Hepatic stellate cell (primary cell): Measurements from ENCODE around the gene CHRDL1.

Experiments
- DNase-seq: peaks from one replicate; pipeline ENCODE4 v3.0.0; 2011; ENCODE audit warnings: low spot score

The CHRDL1 gene

DNA sequence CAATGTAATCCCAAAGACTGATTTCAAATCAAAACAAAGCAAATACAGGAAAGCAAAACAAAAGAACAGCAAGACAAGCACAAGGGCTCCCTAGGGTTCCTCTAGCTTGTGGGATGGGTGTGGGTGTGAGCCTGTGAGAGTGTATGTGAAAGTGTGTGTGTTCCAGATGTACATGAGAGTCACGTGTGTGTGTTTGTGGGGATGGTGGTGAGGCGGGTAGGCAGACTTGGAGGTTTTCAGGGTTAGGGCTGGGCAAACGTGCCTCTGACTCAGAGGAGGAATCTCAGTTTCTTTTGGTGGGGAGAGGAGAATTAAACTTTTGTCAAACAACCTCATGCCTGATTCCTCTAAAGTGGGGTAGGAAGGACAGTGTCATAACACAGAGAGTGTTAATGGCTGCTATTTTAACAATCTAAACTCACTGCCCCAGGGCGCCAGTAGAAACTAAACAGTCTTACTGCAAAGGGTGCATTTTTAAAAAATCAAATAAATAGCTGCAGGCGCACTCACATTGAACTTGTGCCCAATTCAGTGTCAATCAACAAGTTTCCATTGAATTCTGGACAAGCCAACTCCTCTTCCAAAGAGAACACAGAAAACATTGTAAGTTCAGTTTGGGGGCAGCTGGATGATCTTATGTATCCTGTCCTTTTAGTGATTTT lies 51.8 kb downstream of the CHRDL1 start:
- DNase-seq, result no peak

DNA sequence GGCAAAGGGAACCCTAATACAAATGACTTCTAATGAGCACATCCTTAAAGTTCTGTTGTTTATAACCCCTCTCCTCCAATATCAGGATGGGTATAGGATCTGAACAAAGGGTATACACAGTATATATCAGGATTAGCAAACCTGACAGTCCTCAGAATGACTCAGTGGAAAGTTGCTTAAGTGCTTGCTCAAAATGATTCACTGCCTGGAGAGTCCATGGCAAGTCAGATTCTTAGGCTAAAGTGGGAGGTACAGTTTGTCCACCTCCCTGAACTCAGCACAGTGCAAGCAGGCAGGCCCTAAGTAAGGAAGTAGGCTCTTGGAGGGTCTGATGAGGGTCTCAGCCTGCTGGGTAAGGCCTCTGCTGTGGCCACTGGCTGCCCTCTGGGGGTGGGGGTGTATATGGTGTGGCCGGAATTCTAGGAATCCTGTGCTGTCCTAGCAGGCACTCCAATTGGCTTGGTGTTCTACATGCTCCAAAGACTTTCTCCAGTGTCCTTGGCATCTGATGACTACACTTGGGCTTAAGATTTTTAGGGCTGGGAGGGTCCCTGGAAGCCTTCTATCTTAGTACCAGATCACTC lies 54.3 kb downstream of the CHRDL1 start:
- no peak for DNase-seq

DNA sequence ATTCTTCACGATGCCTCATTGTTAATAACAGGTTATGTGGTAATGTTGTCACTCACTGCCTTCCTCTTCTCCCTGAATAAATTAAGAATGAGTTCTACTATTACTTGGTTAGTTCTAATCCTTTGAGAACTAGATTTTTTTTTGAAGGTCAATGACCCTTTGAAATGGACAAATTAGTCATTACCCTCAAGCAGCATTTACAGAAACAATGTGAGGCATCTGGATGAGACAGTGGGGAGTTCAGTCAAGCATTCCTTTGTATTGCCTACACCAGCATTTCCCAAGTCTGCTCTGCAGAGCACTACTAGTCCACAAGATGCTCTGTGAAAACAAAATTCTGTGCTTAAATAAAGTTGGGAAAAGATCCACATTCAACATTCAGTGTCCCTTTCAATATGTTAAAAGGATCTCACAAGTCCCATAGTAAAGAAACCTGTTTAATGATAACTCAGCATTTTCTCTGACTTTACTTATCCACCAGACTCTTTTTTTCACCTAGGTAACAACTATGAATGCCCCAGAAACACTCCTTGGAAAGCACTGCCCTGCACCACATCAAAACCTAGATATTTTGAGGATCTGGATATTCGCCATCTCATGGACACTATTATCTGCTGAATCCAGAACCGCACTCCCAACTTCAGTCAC lies 60.6 kb downstream of the CHRDL1 start:
- DNase-seq, result no peak

DNA sequence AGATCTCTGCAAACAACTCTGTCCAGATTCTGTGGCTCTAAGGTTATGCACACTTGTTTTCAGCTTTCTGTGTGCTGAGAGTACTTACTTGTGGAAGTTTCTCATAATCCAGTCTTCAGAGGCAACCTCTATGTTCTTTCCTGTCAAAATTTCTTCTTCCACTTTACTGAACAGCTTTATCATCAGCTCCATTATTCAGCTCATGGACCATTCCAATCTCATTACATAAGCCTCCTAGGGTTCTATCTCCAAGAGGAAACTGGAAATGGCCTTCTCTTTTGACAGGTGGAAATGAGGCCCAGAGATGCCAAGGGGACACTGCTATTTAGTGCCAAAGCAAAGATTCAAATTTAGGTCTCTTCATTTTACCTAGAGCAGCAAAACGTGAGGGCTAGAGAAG lies 61.3 kb downstream of the CHRDL1 start:
- no peak for DNase-seq

DNA sequence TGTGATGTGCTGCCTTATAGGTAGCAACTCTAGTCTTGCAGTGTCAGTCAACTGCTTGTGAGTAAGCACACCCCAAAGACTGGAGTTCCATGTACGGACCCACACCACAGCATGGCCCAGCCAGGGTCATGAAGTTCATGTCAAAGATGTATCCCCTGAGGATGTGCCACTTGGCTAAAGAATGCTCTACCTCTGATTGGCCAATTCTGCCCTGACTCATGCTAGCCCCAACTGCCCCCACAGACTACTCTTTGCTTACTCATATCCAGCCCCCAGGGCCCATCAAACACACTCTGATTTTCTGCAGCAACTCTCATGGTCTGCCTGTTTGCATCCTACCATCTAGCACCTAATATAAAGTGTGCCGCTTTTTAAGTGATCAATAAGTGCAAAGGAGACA lies 62.5 kb downstream of the CHRDL1 start:
- no peak for DNase-seq

DNA sequence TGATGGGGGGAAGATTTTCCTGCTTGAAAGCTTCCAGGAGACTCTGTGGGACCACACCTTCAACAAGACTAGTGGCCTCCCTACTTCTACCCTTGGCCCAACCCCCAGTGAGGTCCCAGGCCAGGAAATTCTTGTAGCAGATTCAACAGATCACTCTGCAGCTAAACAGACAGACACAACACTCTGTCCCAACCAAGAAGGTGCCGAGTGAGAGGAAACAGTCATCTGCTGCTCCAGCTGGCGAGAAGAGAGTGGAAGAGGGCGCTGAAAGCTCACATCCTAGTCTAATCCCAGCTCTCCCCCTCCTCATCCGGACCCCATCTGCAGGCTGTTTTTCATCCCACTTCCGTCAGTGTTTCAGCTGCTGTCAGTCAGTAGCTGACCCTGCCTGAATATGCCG lies 63.4 kb downstream of the CHRDL1 start:
- no peak for DNase-seq

DNA sequence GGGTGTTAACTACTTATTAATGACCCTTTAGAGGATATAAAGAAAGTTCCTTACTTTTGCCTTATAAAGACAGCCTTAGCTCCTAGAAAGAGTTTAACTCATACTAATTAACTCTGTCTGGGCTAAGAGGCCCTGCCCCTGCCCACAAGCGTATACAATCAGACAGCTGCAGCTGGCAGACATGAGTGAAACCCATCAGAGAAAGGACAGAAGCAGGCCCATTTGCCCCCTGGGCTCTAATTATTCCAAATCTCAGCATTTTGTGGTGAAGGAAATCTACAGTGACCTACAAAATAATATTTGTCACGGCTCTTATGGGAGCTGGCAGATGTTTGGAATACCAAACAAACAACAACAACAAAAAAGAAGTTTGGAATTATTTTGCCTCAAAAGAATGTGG lies 71.8 kb downstream of the CHRDL1 start:
- DNase-seq, result no peak

DNA sequence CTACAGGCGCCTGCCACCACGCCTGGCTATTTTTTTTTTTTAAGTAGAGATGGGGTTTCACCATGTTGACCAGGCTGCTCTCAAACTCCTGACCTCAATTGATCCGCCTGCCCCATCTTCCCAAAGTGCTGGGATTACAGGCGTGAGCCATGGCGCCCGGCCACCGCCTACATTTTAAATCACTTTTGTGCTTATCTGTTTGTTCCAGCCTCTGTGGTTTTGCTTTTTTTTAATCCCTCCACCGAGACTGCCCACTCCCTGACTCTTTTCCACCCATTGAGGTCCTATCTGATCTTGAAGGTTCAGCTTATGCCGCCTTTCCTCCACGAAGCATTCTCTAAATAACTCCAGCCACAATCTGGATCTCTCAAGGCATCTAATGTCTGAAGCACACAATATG lies 73.5 kb downstream of the CHRDL1 start:
- no peak for DNase-seq

DNA sequence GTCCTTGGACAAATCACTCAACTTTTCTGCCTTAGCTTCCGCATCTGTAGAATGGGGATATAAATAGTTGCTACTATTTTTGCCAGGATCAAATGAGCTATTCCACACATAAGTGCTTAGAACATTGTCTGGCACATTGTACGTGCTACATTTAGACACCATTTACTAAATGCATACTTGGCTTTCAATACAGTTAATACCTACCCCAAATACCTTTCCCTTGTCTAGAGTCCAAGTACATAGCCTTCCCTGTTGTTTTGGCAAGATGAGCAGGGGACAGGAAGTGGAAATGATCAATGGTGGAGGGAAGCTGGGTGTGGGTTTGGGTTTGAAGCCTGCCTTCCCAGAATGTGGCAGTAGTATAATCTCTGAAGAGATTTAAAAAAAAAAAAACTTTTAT lies 82.0 kb downstream of the CHRDL1 start:
- DNase-seq, result no peak

DNA sequence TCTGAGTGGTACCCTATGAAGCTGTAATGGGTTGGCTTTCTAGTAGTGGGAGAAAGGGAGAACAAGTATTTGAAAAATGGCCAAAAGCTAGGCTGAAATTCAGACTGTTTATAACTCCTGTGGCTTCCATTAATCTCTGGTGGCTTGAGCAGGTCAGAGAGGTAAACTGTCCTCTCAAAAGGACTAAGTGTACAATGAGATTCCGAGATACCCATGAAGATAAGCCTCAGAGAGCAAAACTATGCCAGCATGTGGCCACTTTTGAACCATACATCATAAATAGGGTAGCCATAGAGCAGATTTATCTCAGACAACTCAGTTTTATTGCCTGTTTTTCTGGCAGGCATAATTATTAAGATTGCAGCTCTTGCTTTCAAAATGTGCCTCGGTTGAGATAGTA lies 89.2 kb downstream of the CHRDL1 start:
- no peak for DNase-seq

DNA sequence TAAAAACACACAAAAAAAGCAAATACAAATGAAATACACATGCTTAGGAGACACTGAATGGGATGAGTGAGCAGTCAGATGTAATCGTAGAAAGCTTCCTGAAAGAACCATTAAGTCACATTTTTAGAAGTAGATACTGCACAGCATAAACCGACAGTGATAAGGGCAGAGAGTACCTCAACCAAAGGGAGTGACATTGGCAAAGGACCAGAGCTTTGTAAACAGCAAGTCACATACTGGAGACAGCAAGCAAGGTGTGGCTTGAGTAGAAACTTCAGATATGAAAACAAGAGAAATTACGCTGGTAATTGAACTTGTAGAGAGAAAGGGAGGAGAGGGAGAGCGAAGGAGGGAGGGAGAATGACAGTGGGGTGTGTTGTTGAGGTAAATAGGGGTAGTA lies 92.0 kb downstream of the CHRDL1 start:
- no peak for DNase-seq

DNA sequence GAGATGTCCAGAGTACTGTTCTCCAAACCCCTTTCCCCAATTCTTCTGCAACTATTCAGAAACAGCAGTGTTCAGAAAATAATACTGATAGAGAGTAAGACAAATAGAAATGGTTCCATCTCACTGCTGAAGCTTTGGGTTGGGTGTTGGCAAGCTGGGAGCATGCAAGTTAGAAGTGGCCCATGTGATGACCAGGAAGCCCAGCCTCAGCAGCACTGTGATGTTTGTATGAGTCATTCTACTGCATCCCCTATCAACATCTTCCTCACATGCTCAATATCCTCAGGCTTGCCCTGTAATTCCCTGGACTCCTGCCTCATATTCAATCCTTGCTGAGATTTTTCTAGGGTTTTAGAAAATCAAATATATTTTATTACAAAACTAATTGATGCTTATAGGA lies 96.5 kb downstream of the CHRDL1 start:
- no peak for DNase-seq

DNA sequence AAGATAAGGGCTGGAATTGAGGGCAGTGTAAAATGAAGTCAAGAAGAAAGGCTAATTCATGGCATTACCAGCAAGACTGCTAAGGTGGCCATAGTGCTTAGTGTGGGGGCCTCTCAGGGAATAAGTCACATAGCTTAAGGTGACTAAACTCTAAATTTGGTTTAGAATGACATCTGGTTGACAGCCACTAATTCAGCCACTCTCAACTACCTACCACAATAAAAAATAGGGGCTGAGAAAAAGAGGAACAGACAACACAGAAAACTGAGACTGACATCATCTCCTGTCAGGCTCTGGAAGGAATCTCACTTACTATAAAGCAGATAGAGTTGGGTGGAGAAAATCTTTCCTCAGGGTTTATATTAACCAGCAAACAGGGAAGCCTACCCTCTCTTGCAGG lies 96.9 kb downstream of the CHRDL1 start:
- DNase-seq, result no peak

DNA sequence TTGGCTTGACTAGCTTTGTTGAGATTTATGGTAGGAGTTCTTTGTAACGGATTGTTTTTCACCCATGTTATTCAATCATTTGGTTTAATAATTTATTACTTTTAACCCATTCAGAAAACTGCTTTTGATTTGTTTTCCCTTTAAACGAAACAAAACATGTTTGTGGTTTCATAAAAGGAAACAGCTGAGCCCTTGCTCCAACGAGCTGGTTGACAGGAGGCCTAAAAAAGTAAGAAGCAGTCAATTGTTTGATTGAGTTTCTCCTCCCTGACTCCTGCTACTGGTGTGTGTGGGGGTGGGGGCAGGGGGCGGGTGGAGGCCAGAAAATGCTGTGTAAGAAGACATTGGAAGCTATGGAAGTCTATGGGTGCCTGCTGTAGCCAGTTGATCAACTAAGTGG lies 102.8 kb downstream of the CHRDL1 start:
- DNase-seq, result no peak

DNA sequence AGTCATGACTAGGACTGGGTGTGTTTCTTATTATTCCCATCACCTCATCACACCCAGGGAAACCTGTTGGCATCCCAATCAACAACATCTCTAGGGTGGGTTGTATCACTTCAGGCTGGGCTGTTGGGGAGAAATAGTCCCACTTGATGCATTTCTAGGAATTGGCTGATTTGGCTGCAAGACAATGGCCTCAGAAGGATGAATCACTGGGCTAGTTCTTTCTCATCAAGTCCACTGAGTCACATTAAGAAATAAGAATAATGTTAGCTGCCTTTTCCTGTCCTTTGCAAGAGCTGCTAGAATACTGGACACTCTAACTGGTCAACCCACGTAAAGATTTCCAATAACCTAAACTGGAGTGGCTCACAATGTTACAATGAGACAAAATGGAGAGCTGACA lies 104.2 kb downstream of the CHRDL1 start:
- DNase-seq, result no peak

DNA sequence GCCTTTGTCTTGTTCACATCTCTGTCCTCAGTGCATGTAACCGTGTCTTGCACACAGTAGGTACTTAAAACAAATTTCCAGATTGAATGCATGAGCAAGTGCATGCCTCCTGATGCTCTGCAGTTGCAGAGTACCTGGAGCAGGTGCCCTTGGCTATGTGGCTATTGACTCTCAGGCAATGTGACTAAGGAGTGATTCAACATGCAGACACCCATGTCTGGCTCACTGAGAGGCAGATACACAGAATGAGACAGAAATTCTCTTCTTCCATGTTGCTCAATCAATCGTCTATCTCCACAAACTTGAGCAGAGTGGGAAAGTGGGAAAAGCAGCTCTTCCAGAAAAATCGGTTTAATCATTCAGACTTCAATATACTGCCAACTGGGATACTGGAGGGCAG lies 111.0 kb downstream of the CHRDL1 start:
- no peak for DNase-seq

DNA sequence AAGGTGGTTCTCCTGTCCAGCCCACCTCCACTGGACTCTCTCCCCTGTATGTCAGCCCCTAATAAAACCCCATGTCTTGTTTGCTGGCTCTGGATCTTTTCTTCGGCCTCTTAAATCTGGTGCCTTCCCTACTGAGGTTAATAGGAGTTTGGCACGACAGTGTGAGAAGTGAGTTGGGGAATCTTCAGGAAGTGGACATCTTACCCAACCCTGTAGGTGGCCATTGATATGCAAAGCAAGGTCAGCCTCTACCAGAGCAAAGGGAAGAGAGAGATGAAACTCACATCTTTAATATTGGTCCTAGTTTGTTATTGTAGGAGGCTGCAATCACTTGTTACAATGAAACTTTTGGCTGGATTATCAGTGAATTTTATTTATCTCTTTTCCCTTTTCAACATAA lies 111.7 kb downstream of the CHRDL1 start:
- no peak for DNase-seq

DNA sequence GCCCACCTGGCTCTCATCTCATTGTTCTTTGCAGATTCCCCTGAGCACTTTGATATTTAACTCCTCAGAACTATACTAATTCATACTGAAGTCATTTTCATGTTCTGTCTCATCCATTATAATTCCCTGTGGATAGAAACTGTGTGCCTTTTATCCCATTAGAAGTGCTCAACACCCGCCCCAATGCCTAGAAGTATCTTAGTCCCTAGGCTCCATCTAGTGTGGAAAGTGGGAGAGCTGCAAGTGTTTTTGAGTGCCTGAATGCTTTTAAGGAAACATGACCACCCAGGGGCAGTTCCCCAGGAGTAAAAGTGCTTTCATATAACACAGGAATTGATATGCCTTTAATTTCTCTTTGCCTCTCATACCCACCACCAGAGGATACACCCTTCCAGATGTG lies 117.0 kb downstream of the CHRDL1 start:
- no peak for DNase-seq

DNA sequence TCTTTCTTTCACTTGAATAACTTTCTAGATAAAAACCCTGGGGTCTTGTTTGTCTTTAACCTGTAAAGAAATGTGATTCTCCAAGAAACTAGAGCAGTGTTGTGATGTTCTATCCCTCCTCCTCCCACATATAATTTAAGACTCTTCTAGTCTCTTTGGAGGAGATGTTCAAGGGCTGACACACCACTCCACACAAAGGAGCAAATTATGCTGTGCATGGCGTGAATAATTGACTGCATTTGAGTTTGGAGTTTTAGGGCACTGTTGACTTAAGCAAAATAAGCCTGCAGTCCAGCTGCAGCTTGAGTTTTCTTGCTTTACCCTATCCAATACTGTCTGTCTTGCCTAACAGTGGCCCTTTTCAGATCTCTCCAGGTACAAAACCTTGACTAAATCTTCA lies 119.7 kb downstream of the CHRDL1 start:
- DNase-seq, result no peak

DNA sequence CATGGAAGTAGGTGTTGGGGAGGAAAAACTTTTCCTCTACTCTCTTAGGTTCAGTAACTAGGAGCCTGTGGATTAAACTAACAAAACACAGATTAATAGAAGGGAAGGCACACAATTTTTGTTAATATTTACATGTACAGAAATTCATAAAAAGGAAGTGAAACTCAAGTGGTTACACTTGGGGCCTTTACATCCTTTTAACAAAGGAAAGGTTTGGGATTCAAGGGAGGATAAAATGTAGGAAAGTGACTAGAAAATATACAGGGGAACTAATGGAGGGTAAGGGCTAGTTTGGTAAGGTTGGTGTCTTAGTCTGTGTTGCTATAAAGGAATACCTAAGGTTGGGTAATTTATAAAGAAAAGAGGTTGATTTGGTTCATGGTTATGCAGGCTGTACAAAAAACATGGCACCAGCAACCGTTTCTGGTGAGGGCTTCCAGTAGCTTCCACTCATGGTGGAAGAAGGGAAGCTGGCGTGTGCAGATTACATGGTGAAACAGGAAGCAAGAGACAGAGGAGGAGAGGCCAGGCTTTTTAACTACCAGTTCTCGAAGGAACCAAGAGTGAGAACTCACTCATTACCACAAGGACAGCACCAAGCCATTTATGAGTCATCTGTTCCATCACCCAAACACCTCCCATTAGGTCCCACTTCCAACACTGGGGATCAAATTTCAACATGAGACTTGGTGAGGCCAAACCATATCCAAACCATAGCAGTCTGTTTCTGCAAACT lies 124.4 kb downstream of the CHRDL1 start:
- DNase-seq, result no peak

DNA sequence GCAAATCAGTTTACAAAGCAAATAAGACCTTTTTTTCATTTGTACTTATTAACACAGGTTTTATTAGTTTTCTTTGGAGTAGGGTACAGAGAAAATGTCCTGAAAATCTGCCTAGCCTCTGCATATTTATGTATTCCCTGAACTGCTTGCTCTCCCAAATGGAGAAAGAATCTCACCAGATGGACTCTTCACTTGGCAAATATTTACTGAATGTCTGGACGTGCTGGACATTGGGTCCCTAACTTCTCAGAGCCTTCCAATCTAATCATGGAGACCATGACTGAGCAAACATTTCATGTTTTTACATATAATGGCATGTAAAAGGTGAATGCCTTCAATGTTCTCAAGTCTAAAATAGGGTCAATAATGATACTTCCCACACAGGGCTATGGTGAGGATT lies 126.0 kb downstream of the CHRDL1 start:
- DNase-seq, result no peak

DNA sequence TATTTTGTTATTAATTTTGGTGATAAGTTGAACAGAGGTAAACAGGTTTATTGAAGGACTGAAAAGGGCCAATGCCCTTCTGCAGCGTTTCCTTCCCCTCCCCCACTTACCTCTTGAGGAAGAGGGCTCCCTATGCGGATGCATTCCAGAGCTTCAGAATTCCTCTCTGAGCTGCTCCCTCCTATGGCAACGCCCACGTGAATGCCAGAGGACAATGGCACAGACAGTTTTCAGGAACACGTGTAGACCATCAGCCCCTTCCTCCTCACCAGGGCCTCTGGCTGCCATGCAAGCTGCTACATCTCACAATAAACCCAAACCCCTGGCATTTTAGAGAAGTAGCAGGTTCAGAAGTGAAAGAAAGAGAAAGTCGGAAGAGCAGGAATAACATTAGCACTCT lies 127.9 kb downstream of the CHRDL1 start:
- DNase-seq, result no peak
